ENCODE data around the gene NFKBIA. TPM values are rescaled to one million over a fixed set of nuclear protein-coding genes. Genes with fewer than 3 reads are reported as not detected.
A peak's percentile ranks its signal among the peaks of the same experiment; 100 is the strongest.

Gene NFKBIA
- polyA plus RNA-seq, 1 donor (not counting 4 experiments of a cell fraction or from before 2014, with no cell fraction given) = 123 TPM

- H3K27ac ChIP-seq (ENCODE audit: control insufficient read depth, insufficient read depth, low read length) = peak overlapping the region; percentile 5
- dilution Hi-C loops (cut with MboI; ENCODE audit: extremely low pct_ligation_motif_present, low sequenced_read_pairs) = no loop called here
- peaks cover 29% of the 10 kb centered on the region for H3K4me1 ChIP-seq (ENCODE audit: control insufficient read depth, extremely low read depth, insufficient read depth, low read length)
- no peaks in the 10 kb centered on the region for H3K79me2 ChIP-seq (ENCODE audit: control insufficient read depth, insufficient read depth, low read length)
- peak; percentile 89 for FAIRE-seq
- peaks cover 3% of the 10 kb centered on the region for H3K9me1 ChIP-seq (ENCODE audit: control insufficient read depth, extremely low read depth, insufficient read depth, low read length)
- H3K9me3 ChIP-seq (ENCODE audit: control insufficient read depth, low read depth, low read length) = peaks cover 4% of the 10 kb centered on the region
- TF ChIP-seq EZH2 (IDR thresholded peaks at IDR 0.05; ENCODE audit: low read length) = no peak
- no peak for TF ChIP-seq CTCF (optimal IDR thresholded peaks at IDR 0.05 in 1 of 3, IDR thresholded peaks at IDR 0.05 in 1 of 3, conservative IDR thresholded peaks at IDR 0.05 in 1 of 3; ENCODE audit: extremely low read depth in 1 of 3, insufficient read depth in 2 of 3, low read length in 3 of 3)
- no peaks in the 10 kb centered on the region for H4K20me1 ChIP-seq (ENCODE audit: control insufficient read depth, extremely low read depth, insufficient read depth, low read length)
- no peaks in the 10 kb centered on the region for H3K36me3 ChIP-seq (ENCODE audit: control insufficient read depth in 2 of 2, extremely low read depth in 1 of 2, insufficient read depth in 2 of 2, low read length in 2 of 2)
- no peaks in the 10 kb centered on the region for H3K27me3 ChIP-seq (ENCODE audit: control insufficient read depth, extremely low read depth, insufficient read depth, low read length)
- H2AFZ ChIP-seq (ENCODE audit: control insufficient read depth, low read length) = peak overlapping the region; percentile 32
- DNase-seq (ENCODE audit: low read depth, low spot score) = peak; percentile 76
- no peak overlapping the region for H3K4me3 ChIP-seq (ENCODE audit: control insufficient read depth in 2 of 3, extremely low read depth in 1 of 3, insufficient read depth in 2 of 3, low read depth in 1 of 3, low read length in 3 of 3)
- peak overlapping the region; percentile 5 for H3K9ac ChIP-seq (ENCODE audit: control insufficient read depth, extremely low read depth, insufficient read depth, low read length)
- H3K4me2 ChIP-seq (ENCODE audit: control insufficient read depth, extremely low read depth, insufficient read depth, low read depth, low read length) = peak overlapping the region; percentile 53
Measured at GRCh38 chr14:35369701-35370191, 34.8 kb downstream of the NFKBIA start.

GRCh38 chr14:35368583-35369392 is 35.8 kb downstream of the NFKBIA start:
- no peak for TF ChIP-seq CTCF (optimal IDR thresholded peaks at IDR 0.05 in 1 of 3, IDR thresholded peaks at IDR 0.05 in 1 of 3, conservative IDR thresholded peaks at IDR 0.05 in 1 of 3; ENCODE audit: extremely low read depth in 1 of 3, insufficient read depth in 2 of 3, low read length in 3 of 3)
- no peak for TF ChIP-seq EZH2 (IDR thresholded peaks at IDR 0.05; ENCODE audit: low read length)
- no peak for FAIRE-seq
- Histone ChIP-seq H2AFZ (ENCODE audit: control insufficient read depth, low read length) (no peak overlapping the region), H3K9me3 (ENCODE audit: control insufficient read depth, low read depth, low read length) (peaks cover 4% of the 10 kb centered on the region), H3K4me2 (ENCODE audit: control insufficient read depth, extremely low read depth, insufficient read depth, low read depth, low read length) (no peak overlapping the region), H3K9me1 (ENCODE audit: control insufficient read depth, extremely low read depth, insufficient read depth, low read length) (peaks cover 3% of the 10 kb centered on the region), H3K79me2 (ENCODE audit: control insufficient read depth, insufficient read depth, low read length) (no peaks in the 10 kb centered on the region), H3K27me3 (ENCODE audit: control insufficient read depth, extremely low read depth, insufficient read depth, low read length) (no peaks in the 10 kb centered on the region), H3K4me1 (ENCODE audit: control insufficient read depth, extremely low read depth, insufficient read depth, low read length) (peaks cover 26% of the 10 kb centered on the region), H3K9ac (ENCODE audit: control insufficient read depth, extremely low read depth, insufficient read depth, low read length) (no peak overlapping the region), H3K27ac (ENCODE audit: control insufficient read depth, insufficient read depth, low read length) (no peak overlapping the region), H3K36me3 (ENCODE audit: control insufficient read depth in 2 of 2, extremely low read depth in 1 of 2, insufficient read depth in 2 of 2, low read length in 2 of 2) (no peaks in the 10 kb centered on the region), H4K20me1 (ENCODE audit: control insufficient read depth, extremely low read depth, insufficient read depth, low read length) (no peaks in the 10 kb centered on the region), H3K4me3 (ENCODE audit: control insufficient read depth in 2 of 3, extremely low read depth in 1 of 3, insufficient read depth in 2 of 3, low read depth in 1 of 3, low read length in 3 of 3) (no peak overlapping the region)
- no peak for DNase-seq (ENCODE audit: low read depth, low spot score)
- dilution Hi-C loops (cut with MboI; ENCODE audit: extremely low pct_ligation_motif_present, low sequenced_read_pairs) = no loop called here

All from keratinocyte (primary cell).